NCI-H1417 treated with DMSO at 0.1 percent for 48 hours (cell line): ENCODE results near the gene ZIC1.

Experiments used
- DNase-seq: peaks from one replicate; lab custom pipeline; 2025; lab: John Stamatoyannopoulos, UW

ZIC1 gene

GRCh38 chr3:147395899-147396711 is 13.1 kb upstream of the ZIC1 start:
- DNase-seq, result no peak

GRCh38 chr3:147396712-147397046 is 12.5 kb upstream of the ZIC1 start:
- DNase-seq, result no peak

GRCh38 chr3:147397155-147397874 is 11.8 kb upstream of the ZIC1 start:
- DNase-seq, result no peak

- DNase-seq, result no peak
Observed at GRCh38 chr3:147397875-147398812, 11.0 kb upstream of the ZIC1 start.

DNA sequence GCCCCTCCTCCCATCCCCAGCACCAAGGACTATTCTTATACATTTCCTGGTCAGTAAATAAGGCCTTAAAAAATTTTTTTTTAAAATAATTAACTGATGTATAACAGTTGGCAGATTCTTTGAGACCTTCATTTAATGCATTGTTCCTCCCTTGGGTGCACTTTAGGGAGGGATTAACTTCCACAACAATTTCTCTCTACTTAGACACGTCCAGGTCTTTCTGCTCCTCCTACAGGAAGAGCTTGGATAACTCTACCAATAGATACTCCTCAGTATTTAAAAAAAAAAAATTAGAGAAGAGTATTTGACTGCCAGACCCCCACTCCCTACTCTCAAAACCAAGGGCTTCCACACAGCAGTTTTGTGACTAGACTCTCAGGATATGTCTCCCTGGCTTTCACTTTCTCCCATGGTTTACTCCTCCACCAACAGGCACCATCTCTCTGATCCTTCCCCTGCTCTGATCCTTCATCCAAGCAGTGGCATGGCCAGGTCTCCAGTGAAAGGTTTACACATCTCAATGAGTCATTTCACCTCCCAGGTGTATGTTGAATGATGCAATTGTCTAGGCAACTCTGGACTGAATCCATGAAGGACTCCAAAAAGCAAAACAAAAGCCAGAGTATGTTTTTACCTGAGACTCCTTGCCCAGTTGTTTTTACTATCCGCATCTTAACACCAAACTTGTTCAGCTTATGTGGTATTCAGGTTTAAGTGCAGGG is 10.2 kb upstream of the ZIC1 start:
- DNase-seq, result no peak

- no peak for DNase-seq
Observed at GRCh38 chr3:147400111-147400510, 9.1 kb upstream of the ZIC1 start.

- DNase-seq, result no peak
Observed at GRCh38 chr3:147400999-147401398, 8.2 kb upstream of the ZIC1 start.

- no peak for DNase-seq
Observed at GRCh38 chr3:147401421-147401820, 7.7 kb upstream of the ZIC1 start.

- DNase-seq, result no peak
Observed at GRCh38 chr3:147402159-147402558, 7.0 kb upstream of the ZIC1 start.

DNA sequence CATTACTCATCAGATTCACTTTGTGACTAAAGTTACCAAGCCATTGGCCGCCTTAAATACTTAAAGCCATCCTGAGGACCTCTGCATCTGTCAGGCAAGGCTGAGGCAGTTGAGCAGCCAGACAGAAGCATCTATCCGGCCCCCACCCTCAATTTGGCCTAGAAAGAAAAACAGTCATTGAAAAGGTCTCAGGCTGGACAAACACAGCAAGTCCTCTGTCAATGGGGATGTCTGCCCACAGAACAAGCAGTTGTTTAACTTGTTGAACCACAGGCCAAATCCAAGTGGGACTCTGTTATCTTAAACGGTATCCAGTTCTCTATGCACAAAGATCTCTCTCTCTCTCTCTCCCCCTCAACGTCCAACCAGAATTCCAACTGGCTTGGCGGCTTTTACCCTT is 5.7 kb upstream of the ZIC1 start:
- DNase-seq, result no peak

GRCh38 chr3:147404000-147404799 is 5.0 kb upstream of the ZIC1 start:
- no peak for DNase-seq

DNA sequence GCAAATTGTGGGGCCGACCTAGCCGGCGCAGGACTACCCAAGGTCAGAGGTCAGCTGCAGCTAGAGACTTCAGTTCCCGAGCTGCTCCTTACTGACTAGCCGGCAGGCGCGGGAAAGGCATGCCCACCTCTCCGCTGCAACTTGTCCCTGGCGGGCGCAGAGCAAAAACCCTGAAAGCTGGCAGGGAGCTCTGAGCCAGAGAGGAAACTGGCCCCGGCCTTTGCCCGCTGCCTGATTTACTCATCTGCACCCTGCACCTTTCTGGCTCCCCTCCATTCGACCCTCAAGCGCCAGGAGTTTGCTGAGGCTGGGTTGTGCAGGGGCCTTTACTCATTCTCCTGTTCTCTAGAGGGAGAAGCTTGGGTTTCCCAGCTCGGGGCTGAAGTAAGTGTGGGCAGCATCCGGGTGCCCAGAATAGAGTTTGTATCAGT is 4.3 kb upstream of the ZIC1 start:
- no peak for DNase-seq

- DNase-seq, result no peak
Observed at GRCh38 chr3:147405231-147406027, 3.7 kb upstream of the ZIC1 start.

GRCh38 chr3:147406028-147406931 is 2.9 kb upstream of the ZIC1 start, which contains the start of gene ZIC4:
Gene ZIC4 (minus strand): TSS chr3:147406543. CDS start chr3:147402797, 3,746 bp downstream.
- no peak for DNase-seq

DNA sequence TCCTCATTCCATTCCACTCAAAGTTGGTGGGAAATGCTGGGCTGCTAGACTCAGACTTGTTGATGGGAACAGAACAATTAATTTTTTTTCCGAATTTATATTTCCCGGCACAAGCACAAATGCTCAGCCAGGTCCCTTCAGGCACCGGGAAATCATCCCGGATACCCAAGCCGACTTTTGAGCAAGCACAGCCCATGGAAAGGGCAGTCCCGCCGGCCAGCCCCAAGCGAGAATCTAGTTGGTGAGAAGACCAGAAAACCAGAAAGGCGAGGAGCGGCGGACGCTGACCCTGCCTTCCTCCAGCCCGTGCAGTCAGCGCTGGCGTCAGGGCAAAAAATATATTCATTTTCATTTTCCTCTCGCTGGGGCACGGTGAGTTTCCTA is 2.1 kb upstream of the ZIC1 start:
- no peak for DNase-seq

DNA sequence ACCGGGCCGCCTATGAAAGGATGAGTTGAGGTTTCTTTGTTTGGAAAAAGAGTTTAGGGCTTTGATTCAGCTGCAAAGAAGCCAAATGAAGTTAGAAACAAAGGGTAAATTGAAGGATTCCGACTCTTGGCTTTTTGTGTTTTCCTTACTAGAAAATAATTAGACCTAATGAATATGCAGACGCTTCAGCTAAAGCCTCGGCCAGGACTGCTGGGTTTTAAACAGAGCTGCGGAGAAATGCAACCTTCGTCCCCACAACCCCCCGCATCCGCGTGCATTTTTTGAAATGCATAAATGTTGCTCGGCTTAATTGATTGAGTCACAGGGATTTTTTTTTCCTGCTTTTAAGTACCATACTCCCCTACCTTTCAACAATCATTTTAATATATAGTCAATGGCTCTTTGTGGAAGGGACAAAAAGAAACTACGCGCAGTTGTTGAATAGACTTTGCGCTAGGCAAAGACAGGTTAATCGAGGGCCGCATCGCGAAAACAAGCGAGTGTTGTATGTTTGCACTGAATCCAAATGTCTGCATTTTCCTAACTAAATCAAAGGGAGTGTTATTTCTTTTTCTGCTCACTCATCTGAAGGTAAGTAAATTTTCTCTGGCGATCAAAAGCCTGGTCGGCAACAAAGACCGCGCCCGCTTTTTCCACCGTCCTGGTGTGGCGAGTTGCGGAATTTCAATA is 1.5 kb upstream of the ZIC1 start:
- no peak for DNase-seq

DNA sequence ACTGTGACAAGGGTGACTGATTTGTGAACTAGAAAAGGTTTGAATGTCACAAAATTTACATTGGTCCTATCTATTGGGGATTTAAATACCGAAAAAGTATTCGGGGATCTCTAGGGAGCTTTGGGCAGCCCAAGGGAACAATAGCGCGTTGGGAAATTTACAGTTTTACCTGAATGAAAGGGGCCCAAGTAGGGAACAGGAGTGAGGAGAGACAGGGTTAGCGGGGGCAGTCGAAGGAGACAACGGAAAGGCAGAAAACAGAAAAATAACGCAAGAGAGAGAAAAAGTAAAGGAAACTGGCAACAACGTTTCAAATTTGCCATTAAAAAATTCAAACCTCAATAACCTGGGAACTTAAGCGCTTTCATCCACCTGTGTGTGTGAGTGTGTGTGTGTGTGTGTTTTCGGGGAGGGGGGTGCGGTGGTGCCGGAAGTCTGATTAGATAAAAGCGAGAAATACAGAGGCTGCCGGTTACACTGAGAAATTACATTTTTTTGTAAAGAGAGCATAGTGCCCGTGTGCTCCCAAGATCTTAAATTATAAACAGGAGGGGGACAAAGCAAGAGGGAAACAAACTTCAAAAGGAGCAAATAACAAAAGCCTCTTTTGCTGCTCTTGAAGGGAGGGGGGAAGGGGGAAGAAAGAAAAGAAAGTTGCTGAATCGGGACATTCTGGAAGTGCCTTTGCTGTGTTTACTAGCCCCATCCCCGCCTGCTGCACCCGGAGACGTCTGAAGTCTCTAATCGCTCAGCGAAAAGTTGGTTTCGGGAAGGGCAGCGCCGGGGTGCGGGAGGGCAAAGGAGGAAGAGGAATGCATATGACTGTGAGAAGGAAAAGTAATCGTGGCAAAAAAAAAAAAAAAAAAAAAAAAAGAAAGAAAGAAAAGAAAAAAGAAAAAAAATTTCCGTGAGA is 721 bp upstream of the ZIC1 start:
- no peak for DNase-seq
